Activated CD8-positive, alpha-beta memory T cell treated with anti-CD3 and anti-CD28 coated beads for 24 hours (primary cell): ENCODE data around the gene ZEB1.
"Not testable (repeated sequence)": the region's sequence is repeated elsewhere in the genome, so short reads cannot be mapped to it uniquely, and the experiment has no call there.

ENCODE experiments used
- DNase-seq: peaks from one replicate; pipeline ENCODE4 v3.0.0-alpha.2; 2020

Gene ZEB1

DNA sequence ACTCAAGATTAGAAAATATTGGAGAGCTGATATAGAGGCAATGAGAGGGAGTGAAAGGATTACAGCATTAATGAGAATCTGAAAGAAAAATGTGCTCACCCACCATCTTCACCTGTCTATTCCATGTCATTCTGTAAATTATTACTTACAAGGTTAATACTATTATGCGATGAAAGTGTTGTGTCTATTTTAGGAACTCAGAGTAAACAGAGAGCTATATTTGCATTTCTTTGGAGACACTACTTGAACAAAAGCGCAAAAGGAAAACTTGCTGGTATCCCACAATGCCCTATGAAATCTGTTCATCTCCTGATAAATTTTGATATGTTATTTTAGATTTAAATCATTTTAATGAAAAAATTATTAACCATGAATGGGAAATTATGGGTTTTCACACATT lies 196.1 kb downstream of the ZEB1 start:
- DNase-seq = no peak

DNA sequence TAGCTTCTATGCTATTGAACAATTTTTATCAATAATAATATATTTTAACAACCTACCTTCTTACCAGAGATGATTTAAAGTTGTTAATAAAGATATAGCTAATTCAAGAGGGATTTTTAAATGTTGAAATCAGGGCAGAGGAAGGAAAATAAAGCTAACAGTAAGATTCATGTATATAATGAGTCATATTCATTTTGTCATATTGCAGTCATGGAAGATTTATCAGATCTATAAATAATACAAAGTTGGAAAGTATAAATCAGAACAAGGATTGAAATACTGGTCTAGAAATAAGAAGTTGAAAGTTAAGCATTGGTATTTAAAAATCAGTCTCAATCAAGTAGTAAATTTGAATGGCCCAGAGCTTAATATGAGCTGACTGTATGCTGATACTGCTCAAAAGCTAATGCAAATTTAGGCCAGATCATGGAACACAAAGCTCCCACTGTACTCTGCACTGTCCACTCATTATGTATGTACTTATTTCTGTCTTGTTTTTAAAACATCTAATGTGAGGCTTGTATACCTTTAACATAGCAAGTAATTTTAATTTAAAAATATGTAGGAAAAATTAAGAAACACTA lies 196.9 kb downstream of the ZEB1 start:
- no peak for DNase-seq

GRCh38 chr10:31520986-31521831 lies 202.2 kb downstream of the ZEB1 start:
- no peak for DNase-seq

DNA sequence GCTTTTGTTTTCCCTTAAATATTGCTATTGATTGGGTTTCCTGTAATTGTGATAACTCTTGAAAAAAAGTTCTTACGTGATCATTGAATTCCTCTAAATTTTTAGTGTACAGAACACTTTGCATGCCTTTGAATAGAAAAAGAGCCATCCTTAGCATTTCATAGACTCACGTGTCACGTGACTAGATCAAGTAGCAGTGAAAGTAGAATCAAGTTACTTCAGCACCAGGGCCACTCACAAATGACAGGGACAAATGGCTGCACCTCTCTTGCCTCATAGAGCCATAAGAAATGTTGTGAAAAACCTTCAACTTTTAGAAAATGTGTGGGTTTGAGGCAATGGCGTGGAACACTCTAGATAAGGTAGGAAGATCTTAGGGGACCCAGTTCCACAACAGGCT lies 203.8 kb downstream of the ZEB1 start:
- no peak for DNase-seq

GRCh38 chr10:31524460-31524859 lies 205.4 kb downstream of the ZEB1 start:
- DNase-seq = no peak

GRCh38 chr10:31526178-31526577 lies 207.2 kb downstream of the ZEB1 start:
- no peak for DNase-seq

DNA sequence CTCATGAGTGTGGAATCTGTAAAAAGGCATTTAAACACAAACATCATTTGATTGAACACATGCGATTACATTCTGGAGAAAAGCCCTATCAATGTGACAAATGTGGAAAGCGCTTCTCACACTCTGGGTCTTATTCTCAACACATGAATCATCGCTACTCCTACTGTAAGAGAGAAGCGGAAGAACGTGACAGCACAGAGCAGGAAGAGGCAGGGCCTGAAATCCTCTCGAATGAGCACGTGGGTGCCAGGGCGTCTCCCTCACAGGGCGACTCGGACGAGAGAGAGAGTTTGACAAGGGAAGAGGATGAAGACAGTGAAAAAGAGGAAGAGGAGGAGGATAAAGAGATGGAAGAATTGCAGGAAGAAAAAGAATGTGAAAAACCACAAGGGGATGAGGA lies 207.7 kb downstream of the ZEB1 start:
- no peak for DNase-seq

GRCh38 chr10:31528831-31529230 lies 209.8 kb downstream of the ZEB1 start:
- no peak for DNase-seq

GRCh38 chr10:31536302-31536701 lies 217.3 kb downstream of the ZEB1 start:
- no peak for DNase-seq

GRCh38 chr10:31549896-31550295 lies 230.9 kb downstream of the ZEB1 start:
- no peak for DNase-seq

- DNase-seq = no peak
These were observed 235.5 kb downstream of the ZEB1 start for GRCh38 chr10:31554556-31554955.

DNA sequence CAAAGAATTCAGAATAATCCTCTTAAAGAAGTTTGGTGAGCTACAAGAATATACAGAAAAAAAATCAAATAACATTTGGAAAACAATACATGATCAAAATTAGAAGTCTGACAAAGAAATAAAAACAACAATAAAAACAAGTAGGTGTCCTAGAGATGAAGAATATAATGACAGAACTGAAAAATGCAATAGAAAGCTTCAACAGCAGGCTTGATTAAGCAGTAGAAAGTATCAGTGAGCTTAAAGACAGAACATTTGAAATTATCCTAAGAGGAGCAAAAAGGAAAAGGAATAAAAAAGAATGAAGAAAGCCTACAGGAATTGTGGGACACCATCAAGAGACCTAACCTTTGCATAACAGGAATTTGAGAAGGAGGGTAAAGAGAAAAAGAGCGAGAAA lies 238.8 kb downstream of the ZEB1 start:
- DNase-seq = no peak

GRCh38 chr10:31568252-31568861 lies 249.3 kb downstream of the ZEB1 start:
- not testable (repeated sequence) for DNase-seq

DNA sequence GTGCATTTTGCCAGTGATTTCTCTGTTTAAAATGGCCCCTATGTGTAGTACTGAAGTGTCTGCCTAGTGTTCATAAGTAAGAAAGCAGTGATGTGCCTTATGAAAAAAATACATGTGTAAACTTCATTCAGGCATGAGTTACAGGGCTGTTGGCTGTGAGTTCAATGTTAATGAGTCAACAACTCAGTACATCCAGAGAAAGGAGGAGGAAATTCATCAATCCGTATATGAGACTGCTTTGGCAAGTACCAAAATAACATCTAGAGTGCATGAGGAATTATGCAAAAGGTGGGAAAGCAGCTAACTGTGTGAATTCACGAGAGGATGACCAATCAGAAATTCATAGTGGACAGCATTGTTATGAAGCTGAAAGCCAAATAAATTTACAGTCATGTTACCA lies 255.6 kb downstream of the ZEB1 start:
- DNase-seq = no peak

- DNase-seq = no peak
These were observed 259.3 kb downstream of the ZEB1 start for GRCh38 chr10:31578181-31578852.

GRCh38 chr10:31578951-31579350 lies 259.9 kb downstream of the ZEB1 start:
- DNase-seq = no peak
